Activated CD8-positive, alpha-beta T cell treated with anti-CD3 and anti-CD28 coated beads for 36 hours (primary cell): ENCODE data around the gene FAF1. TPM values are rescaled to one million over a fixed set of nuclear protein-coding genes. Genes with fewer than 3 reads are reported as not detected.

Experiments used
- ATAC-seq: fragments of 200-7000 bp; cut with Tn5 transposase; one replicate; pipeline ENCODE4 v1.10.0; 2021; ENCODE audit warnings: mild to moderate bottlenecking, moderate library complexity
- CTCF ChIA-PET: fragments of 350-600 bp; sonication (Branson Sonifier 250); formaldehyde crosslinking; loops from one replicate; lab custom pipeline; 2021; ENCODE audit warnings: antibody characterized with exemption; lab: Charles Lee
- POLR2A ChIA-PET: fragments of 350-600 bp; sonication (Branson Sonifier 250); formaldehyde crosslinking; loops from one replicate; lab custom pipeline; 2021; ENCODE audit warnings: antibody characterized with exemption; lab: Charles Lee
- DNase-seq: peaks from one replicate; pipeline ENCODE4 v3.0.0-alpha.2; 2020
- H3K27ac Mint-ChIP-seq: one replicate; pipeline ENCODE4 v1.8.0; 2021; ENCODE audit warnings: mild to moderate bottlenecking, mixed read lengths
- H3K27me3 Mint-ChIP-seq: one replicate; pipeline ENCODE4 v1.8.0; 2021; ENCODE audit warnings: mixed read lengths
- H3K36me3 Mint-ChIP-seq: one replicate; pipeline ENCODE4 v1.8.0; 2021; ENCODE audit warnings: low read depth, mixed read lengths
- H3K4me1 Mint-ChIP-seq: one replicate; pipeline ENCODE4 v1.8.0; 2021; ENCODE audit warnings: low read depth, mixed read lengths
- H3K4me3 Mint-ChIP-seq: one replicate; pipeline ENCODE4 v1.8.0; 2021; ENCODE audit warnings: mild to moderate bottlenecking, moderate library complexity, mixed read lengths
- H3K9me3 Mint-ChIP-seq: one replicate; pipeline ENCODE4 v1.8.0; 2021; ENCODE audit warnings: mixed read lengths
- CTCF ChIP-seq: fragments of 200-600 bp; IDR thresholded peaks from one replicate; pipeline ENCODE4 v1.8.0; 2022; ENCODE audit warnings: antibody characterized with exemption, mild to moderate bottlenecking
- intact Hi-C: fragments of 100-400 bp; cut with micrococcal nuclease; formaldehyde crosslinking; loops from one replicate; pipeline ENCODE4 v1.10.0; 2022
- total RNA-seq, 2 experiments: library from RNA; stranded (reverse); gene quantifications; one replicate each; pipeline ENCODE4 v1.2.3, GENCODE V29; 2021

Gene FAF1
- total RNA-seq, 2 experiments from 2014 or later = 82.2 to 87.0 TPM

- no peaks in the 10 kb centered on the region for H3K9me3 Mint-ChIP-seq
- intact Hi-C loops = no loop called here
- H3K4me3 Mint-ChIP-seq = peak overlapping the region; percentile 88
- H3K27me3 Mint-ChIP-seq = peaks cover 11% of the 10 kb centered on the region
- no peak for DNase-seq
- CTCF ChIA-PET = interaction anchor here (1.6 to 2.1 kb wide), 2 partner anchors 42 to 98 kb away, joined by 5 to 6 read pairs; no protein-coding TSS in a partner anchor
- no peak overlapping the region for H3K27ac Mint-ChIP-seq
- peaks cover 7% of the 10 kb centered on the region for H3K36me3 Mint-ChIP-seq
- TF ChIP-seq CTCF = no peak
- POLR2A ChIA-PET = interaction anchor here (4.2 kb wide), 1 partner anchor 12 kb away, joined by 46 read pairs; the partner anchor contains the start of gene FAF1
- H3K4me1 Mint-ChIP-seq = peaks cover 29% of the 10 kb centered on the region
- no peak for ATAC-seq
Measured at GRCh38 chr1:50971748-50972305, 11.8 kb upstream of the FAF1 start.

- no peak for DNase-seq
- intact Hi-C loops = no loop called here
- TF ChIP-seq CTCF = no peak
- ATAC-seq = no peak
- Mint-ChIP-seq H3K36me3 (peaks cover 7% of the 10 kb centered on the region), H3K27me3 (peaks cover 3% of the 10 kb centered on the region), H3K4me3 (peak overlapping the region; percentile 88), H3K9me3 (no peaks in the 10 kb centered on the region), H3K4me1 (peaks cover 21% of the 10 kb centered on the region), H3K27ac (no peak overlapping the region)
- CTCF ChIA-PET = interaction anchor here (1.5 to 3.7 kb wide), 4 partner anchors 11 to 196 kb away, joined by 3 to 26 read pairs (median 4); partner anchors contain the start of gene FAF1
- POLR2A ChIA-PET = interaction anchor here (0.8 to 4.2 kb wide), 2 partner anchors 8 to 11 kb away, joined by 3 to 46 read pairs; partner anchors contain the start of gene FAF1
Measured at GRCh38 chr1:50970931-50971582, 11.0 kb upstream of the FAF1 start.

- H3K27me3 Mint-ChIP-seq = peaks cover 3% of the 10 kb centered on the region
- CTCF ChIA-PET = interaction anchor here (1.5 to 3.7 kb wide), 4 partner anchors 10 to 196 kb away, joined by 3 to 26 read pairs (median 4); partner anchors contain the start of gene FAF1
- peak overlapping the region; percentile 88 for H3K4me3 Mint-ChIP-seq
- DNase-seq = no peak
- peak overlapping the region; percentile 90 for H3K27ac Mint-ChIP-seq
- POLR2A ChIA-PET = interaction anchor here (0.8 to 4.2 kb wide), 5 partner anchors 9 to 266 kb away, joined by 3 to 46 read pairs (median 3); partner anchors contain the start of genes FAF1 and RNF11
- peaks cover 21% of the 10 kb centered on the region for H3K4me1 Mint-ChIP-seq
- H3K9me3 Mint-ChIP-seq = no peaks in the 10 kb centered on the region
- no peak for ATAC-seq
- intact Hi-C loops = no loop called here
- no peak for TF ChIP-seq CTCF
- peaks cover 7% of the 10 kb centered on the region for H3K36me3 Mint-ChIP-seq
Measured at GRCh38 chr1:50970509-50970887, 10.4 kb upstream of the FAF1 start.

- Mint-ChIP-seq H3K36me3 (peaks cover 7% of the 10 kb centered on the region), H3K27ac (peak within 1 kb of the TSS; percentile 96), H3K9me3 (no peaks in the 10 kb centered on the region), H3K4me3 (peak within 1 kb of the TSS; percentile 88), H3K4me1 (peaks cover 21% of the 10 kb centered on the region), H3K27me3 (peaks cover 3% of the 10 kb centered on the region)
- DNase-seq (peak; percentile 73), ATAC-seq (peak; percentile 32)
- no peak for TF ChIP-seq CTCF
- ChIA-PET POLR2A (interaction anchor here (0.7 to 4.2 kb wide), 8 partner anchors 8 to 266 kb away, joined by 3 to 46 read pairs (median 3); partner anchors contain the start of genes FAF1 and RNF11), CTCF (interaction anchor here (1.0 to 3.7 kb wide), 8 partner anchors 9 to 219 kb away, joined by 3 to 26 read pairs (median 5); partner anchors contain the start of gene FAF1)
- intact Hi-C loops = no loop called here
Measured at GRCh38 chr1:50969611-50970508, 9.8 kb upstream of the FAF1 start, which contains the start of gene CDKN2C. CDKN2C (plus strand) TSS chr1:50970245; CDS start chr1:50970369, 124 bp downstream.
